ENCODE results near the gene ECHS1. TPM values are rescaled to one million over a fixed set of nuclear protein-coding genes. Genes with fewer than 3 reads are reported as not detected.

ECHS1 gene
- polyA plus RNA-seq, 3 donors, result 34.6 to 102 (median 85.1) TPM

DNA sequence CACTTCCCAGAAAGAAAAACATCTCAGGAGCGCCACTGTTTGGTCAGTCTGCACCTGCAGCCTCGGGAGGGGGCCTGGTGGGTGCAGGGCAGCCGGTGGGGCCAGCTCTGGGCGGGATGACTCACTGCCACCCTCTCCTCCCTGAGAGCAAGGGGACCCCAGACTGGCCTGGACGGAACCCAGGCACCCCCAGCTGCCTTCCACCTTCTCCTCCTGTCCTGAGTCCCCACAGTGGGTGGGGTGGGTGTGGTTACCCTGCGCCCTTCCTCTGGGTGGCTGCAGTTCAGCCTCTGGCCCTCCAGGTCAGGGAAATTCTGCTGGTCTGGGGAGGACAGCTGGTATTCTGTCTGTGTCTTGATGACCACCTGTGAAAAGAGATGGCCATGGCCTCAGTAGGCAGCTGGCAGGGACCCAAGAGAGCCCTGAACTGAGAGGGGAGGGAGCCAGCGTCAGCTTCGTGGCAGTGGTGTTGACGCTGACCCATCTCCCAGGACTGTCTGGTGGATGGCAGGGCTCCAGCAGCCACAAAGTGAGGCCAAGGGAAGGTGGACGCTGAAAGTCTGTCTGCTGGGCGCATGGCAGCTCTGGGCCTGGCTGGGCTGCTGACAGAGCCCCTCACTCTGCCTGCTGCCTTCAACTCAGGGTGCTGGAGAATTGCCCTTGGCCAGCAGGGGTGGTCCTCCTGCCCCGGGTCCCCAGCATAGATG, 45.4 kb downstream of the ECHS1 start:
- no peak overlapping the region for H3K4me3 ChIP-seq (replicated peaks in 1 of 3; ENCODE audit: low read depth in 2 of 3, low read length in 3 of 3)
- no peaks in the 10 kb centered on the region for H3K36me3 ChIP-seq (replicated peaks in 1 of 2; ENCODE audit: control insufficient read depth in 1 of 2, insufficient read depth in 2 of 2, low read length in 2 of 2)
- Mint-ChIP-seq H3K27me3 (ENCODE audit: low read depth in 3 of 3) (peaks cover 69 to 90% (median 78%) of the 10 kb centered on the region in 3 donors), H3K9me3 (peaks cover 0 to 21% (median 3%) of the 10 kb centered on the region in 7 donors), H3K27ac (no peak overlapping the region), H3K36me3 (no peaks in the 10 kb centered on the region), H3K4me3 (peak overlapping the region in 1 of 2 donors; percentile 71), H3K4me1 (peaks cover 2% of the 10 kb centered on the region)
- DNase-seq, result no peak
- WGBS (ENCODE audit: insufficient coverage), result 74% methylated on average over 8 of the region's 12 CpGs
- H3K27me3 ChIP-seq (ENCODE audit: control insufficient read depth in 2 of 2, insufficient read depth in 2 of 2, low read length in 2 of 2), result peaks cover 27 to 74% of the 10 kb centered on the region in 2 donors
- H3K4me1 ChIP-seq (ENCODE audit: control insufficient read depth in 1 of 2, insufficient read depth in 2 of 2, low read length in 2 of 2), result peaks cover 4 to 15% of the 10 kb centered on the region in 2 donors
- no peaks in the 10 kb centered on the region for H4K20me1 ChIP-seq (ENCODE audit: insufficient read depth, low read length)
- TF ChIP-seq CTCF (IDR thresholded peaks at IDR 0.05), result no peak
- no peak overlapping the region for H2AFZ ChIP-seq (ENCODE audit: insufficient read depth, low read depth, low read length, poor library complexity, severe bottlenecking)
- intact Hi-C loops (cut with micrococcal nuclease), result loop anchor here (5.0 to 10.0 kb wide), 4 partner anchors 183 to 363 kb away; partner anchors contain the start of gene CYP2E1 (in 1 of the 2)
- H3K9me3 ChIP-seq (replicated peaks in 1 of 2; ENCODE audit: control insufficient read depth in 1 of 2, insufficient read depth in 1 of 2, low read length in 2 of 2), result peaks cover 0 to 20% of the 10 kb centered on the region in 2 donors
- H3K27ac ChIP-seq (ENCODE audit: low read depth in 1 of 2, low read length in 2 of 2), result no peak overlapping the region
- H3K4me2 ChIP-seq (replicated peaks; ENCODE audit: extremely low read depth, low read length, poor library complexity, severe bottlenecking), result no peak overlapping the region
- no peaks in the 10 kb centered on the region for H3K79me2 ChIP-seq (ENCODE audit: insufficient read depth, low read length)
- H3K9ac ChIP-seq (ENCODE audit: insufficient read depth, low read length, poor library complexity, severe bottlenecking), result no peak overlapping the region

DNA sequence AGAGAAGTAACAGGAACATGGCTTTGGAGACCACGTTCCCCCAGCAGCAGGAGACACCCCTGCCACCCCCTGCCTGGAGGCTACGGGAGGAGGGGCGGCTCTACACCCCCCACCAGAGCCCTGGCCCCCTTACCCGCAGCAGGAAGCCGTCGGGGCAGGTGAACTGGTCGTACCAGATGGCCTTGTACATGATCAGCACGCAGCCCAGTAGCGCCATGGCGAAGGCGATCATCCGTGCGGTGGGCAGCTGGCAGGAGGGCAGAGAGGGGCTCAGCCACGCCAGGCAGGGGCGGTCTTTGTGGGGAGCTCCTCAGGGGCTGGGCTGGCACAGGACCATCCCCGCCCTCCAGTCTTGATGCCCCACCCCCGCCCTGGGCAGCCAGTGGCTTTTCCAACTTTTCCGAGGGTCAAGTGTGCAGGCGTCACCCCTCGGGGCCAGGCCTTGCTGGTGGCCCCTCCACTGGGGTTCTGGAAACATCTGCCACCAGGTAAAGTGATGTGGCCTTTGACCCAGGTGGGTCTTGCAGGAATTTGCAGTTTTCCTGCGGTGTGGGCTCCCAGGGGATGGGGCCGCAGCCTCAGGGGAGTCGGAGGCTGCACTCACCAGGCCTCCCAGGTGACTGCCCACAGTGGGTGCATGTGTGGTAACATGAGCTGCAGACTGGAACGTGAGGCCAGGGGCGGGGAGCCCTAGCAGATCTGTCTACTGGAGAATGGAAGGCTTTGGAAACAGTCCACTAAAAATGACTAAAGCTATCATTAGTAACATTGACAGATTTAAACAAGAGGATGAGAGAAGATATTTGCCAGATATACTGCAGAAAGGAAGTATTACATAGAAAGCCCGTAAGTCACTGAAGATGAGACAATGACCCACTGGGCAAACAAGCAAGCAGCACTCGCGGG, 46.2 kb downstream of the ECHS1 start:
- no peak for DNase-seq
- Histone ChIP-seq H3K4me1 (ENCODE audit: control insufficient read depth in 1 of 2, insufficient read depth in 2 of 2, low read length in 2 of 2) (peaks cover 4 to 15% of the 10 kb centered on the region in 2 donors), H3K79me2 (ENCODE audit: insufficient read depth, low read length) (no peaks in the 10 kb centered on the region), H4K20me1 (ENCODE audit: insufficient read depth, low read length) (no peaks in the 10 kb centered on the region), H3K9ac (ENCODE audit: insufficient read depth, low read length, poor library complexity, severe bottlenecking) (no peak overlapping the region), H2AFZ (ENCODE audit: insufficient read depth, low read depth, low read length, poor library complexity, severe bottlenecking) (no peak overlapping the region), H3K36me3 (replicated peaks in 1 of 2; ENCODE audit: control insufficient read depth in 1 of 2, insufficient read depth in 2 of 2, low read length in 2 of 2) (no peaks in the 10 kb centered on the region), H3K4me3 (replicated peaks in 1 of 3; ENCODE audit: low read depth in 2 of 3, low read length in 3 of 3) (no peak overlapping the region), H3K4me2 (replicated peaks; ENCODE audit: extremely low read depth, low read length, poor library complexity, severe bottlenecking) (no peak overlapping the region), H3K27ac (ENCODE audit: low read depth in 1 of 2, low read length in 2 of 2) (no peak overlapping the region), H3K27me3 (ENCODE audit: control insufficient read depth in 2 of 2, insufficient read depth in 2 of 2, low read length in 2 of 2) (peaks cover 27 to 69% of the 10 kb centered on the region in 2 donors), H3K9me3 (replicated peaks in 1 of 2; ENCODE audit: control insufficient read depth in 1 of 2, insufficient read depth in 1 of 2, low read length in 2 of 2) (peaks cover 0 to 16% of the 10 kb centered on the region in 2 donors)
- Mint-ChIP-seq H3K4me1 (peaks cover 2% of the 10 kb centered on the region), H3K4me3 (peak overlapping the region in 1 of 2 donors; percentile 71), H3K9me3 (peaks cover 0 to 21% (median 3%) of the 10 kb centered on the region in 7 donors), H3K27me3 (ENCODE audit: low read depth in 3 of 3) (peaks cover 61 to 82% (median 70%) of the 10 kb centered on the region in 3 donors), H3K36me3 (no peaks in the 10 kb centered on the region), H3K27ac (no peak overlapping the region)
- intact Hi-C loops (cut with micrococcal nuclease), result loop anchor here (5.0 to 10.0 kb wide), 4 partner anchors 182 to 362 kb away; partner anchors contain the start of gene CYP2E1 (in 1 of the 2)
- no peak for TF ChIP-seq CTCF (IDR thresholded peaks at IDR 0.05)
- 50% methylated on average over 22 of the region's 28 CpGs for WGBS (ENCODE audit: insufficient coverage)

Measured in CD14-positive monocyte (primary cell).